Pons (tissue), 1 donor: ENCODE results near the gene ESYT2.
"Not testable (repeated sequence)": the region's sequence is repeated elsewhere in the genome, so short reads cannot be mapped to it uniquely, and the experiment has no call there.

Experiments used
- DNase-seq: peaks from one replicate; pipeline ENCODE4 v3.0.0-alpha.2; 2016; ENCODE audit warnings: low spot score

ESYT2 gene

GRCh38 chr7:158856883-158857668, 27.8 kb upstream of the ESYT2 start:
- no peak for DNase-seq

- DNase-seq: no peak
These were observed 25.4 kb upstream of the ESYT2 start for GRCh38 chr7:158854681-158855081.

- no peak for DNase-seq
These were observed 21.3 kb upstream of the ESYT2 start for GRCh38 chr7:158850545-158851102.

- DNase-seq: no peak
These were observed 20.6 kb upstream of the ESYT2 start for GRCh38 chr7:158849768-158850544.

- DNase-seq: no peak
These were observed 20.1 kb upstream of the ESYT2 start for GRCh38 chr7:158849442-158849767.

- DNase-seq: no peak
These were observed 18.1 kb upstream of the ESYT2 start for GRCh38 chr7:158847451-158847866.

GRCh38 chr7:158846304-158846703, 17.0 kb upstream of the ESYT2 start:
- no peak for DNase-seq

GRCh38 chr7:158843771-158844170, 14.5 kb upstream of the ESYT2 start:
- no peak for DNase-seq

- no peak for DNase-seq
These were observed 13.2 kb upstream of the ESYT2 start for GRCh38 chr7:158842486-158842885.

- DNase-seq: no peak
These were observed 11.3 kb upstream of the ESYT2 start for GRCh38 chr7:158840604-158841003.

- DNase-seq: not testable (repeated sequence)
These were observed 9.9 kb upstream of the ESYT2 start for GRCh38 chr7:158839177-158839576.

- no peak for DNase-seq
These were observed 8.7 kb upstream of the ESYT2 start for GRCh38 chr7:158837790-158838637.

- DNase-seq: no peak
These were observed 7.4 kb upstream of the ESYT2 start for GRCh38 chr7:158836692-158837091.

GRCh38 chr7:158834878-158835784, 5.8 kb upstream of the ESYT2 start:
- DNase-seq: no peak

- no peak for DNase-seq
These were observed 3.7 kb upstream of the ESYT2 start for GRCh38 chr7:158832994-158833393.

GRCh38 chr7:158831738-158832091, 2.4 kb upstream of the ESYT2 start:
- no peak for DNase-seq

GRCh38 chr7:158830211-158830723, 958 bp upstream of the ESYT2 start:
- DNase-seq: no peak

- DNase-seq: no peak
These were observed 328 bp downstream of the ESYT2 start for GRCh38 chr7:158829021-158829341.

- no peak for DNase-seq
These were observed 932 bp downstream of the ESYT2 start for GRCh38 chr7:158828133-158829020.
